GM12801 (cell line): ENCODE results near the gene AP2B1.

Experiments
- CTCF ChIP-seq: IDR thresholded peaks from one replicate; pipeline ENCODE4 v1.5.1; 2011; ENCODE audit warnings: control low read depth; ENCODE audit not compliant: insufficient read length; ENCODE audit errors: extremely low read depth

Gene AP2B1

GRCh38 chr17:35774499-35774898, 187.4 kb downstream of the AP2B1 start:
- TF ChIP-seq CTCF: no peak

GRCh38 chr17:35775039-35775438, 187.9 kb downstream of the AP2B1 start:
- TF ChIP-seq CTCF: no peak

- no peak for TF ChIP-seq CTCF
Observed at GRCh38 chr17:35775583-35775982, 188.5 kb downstream of the AP2B1 start.
